GM18526 (cell line): ENCODE data around the gene NEDD9.
A peak's percentile ranks its signal among the peaks of the same experiment; 100 is the strongest.

Experiments
- POLR2A ChIP-seq: IDR thresholded peaks from 3 replicates; pipeline ENCODE4 v1.6.1; 2011; ENCODE audit not compliant: insufficient read length; ENCODE audit errors: extremely low read depth

NEDD9 gene, protein sequence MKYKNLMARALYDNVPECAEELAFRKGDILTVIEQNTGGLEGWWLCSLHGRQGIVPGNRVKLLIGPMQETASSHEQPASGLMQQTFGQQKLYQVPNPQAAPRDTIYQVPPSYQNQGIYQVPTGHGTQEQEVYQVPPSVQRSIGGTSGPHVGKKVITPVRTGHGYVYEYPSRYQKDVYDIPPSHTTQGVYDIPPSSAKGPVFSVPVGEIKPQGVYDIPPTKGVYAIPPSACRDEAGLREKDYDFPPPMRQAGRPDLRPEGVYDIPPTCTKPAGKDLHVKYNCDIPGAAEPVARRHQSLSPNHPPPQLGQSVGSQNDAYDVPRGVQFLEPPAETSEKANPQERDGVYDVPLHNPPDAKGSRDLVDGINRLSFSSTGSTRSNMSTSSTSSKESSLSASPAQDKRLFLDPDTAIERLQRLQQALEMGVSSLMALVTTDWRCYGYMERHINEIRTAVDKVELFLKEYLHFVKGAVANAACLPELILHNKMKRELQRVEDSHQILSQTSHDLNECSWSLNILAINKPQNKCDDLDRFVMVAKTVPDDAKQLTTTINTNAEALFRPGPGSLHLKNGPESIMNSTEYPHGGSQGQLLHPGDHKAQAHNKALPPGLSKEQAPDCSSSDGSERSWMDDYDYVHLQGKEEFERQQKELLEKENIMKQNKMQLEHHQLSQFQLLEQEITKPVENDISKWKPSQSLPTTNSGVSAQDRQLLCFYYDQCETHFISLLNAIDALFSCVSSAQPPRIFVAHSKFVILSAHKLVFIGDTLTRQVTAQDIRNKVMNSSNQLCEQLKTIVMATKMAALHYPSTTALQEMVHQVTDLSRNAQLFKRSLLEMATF

DNA sequence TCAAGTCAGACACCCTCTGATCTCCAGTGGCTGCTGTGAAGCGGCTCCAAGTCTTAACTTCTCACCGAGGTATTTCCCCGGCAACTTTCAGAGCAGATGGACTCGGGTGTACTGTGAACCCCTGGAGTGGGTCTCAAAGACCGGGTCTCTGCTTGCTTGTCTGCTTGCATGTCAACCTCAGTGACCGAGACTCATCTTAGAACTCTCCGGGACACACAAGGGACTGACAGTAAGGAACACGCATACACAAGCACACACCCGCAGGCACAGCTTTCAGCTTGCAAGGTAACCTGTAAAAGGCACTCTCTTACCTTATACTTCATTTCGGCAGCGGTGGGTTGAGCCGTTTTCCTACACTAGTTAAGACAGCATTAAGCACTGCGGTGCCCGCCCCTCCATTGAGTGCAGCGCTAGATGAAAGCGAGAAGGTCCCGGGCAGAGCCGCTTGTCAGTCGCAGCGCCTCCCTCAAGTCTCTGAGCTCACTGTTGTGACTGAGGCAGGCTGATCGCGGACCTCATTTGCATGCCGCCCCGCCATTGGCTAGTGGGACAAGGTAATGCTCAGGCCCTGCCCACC, at the start of gene NEDD9:
Gene NEDD9, minus strand, starts transcription at position 476 of the 577 bp plus-strand sequence. Its CDS starts 153 bp downstream, at position 323.
- TF ChIP-seq POLR2A: peak; percentile 96

DNA sequence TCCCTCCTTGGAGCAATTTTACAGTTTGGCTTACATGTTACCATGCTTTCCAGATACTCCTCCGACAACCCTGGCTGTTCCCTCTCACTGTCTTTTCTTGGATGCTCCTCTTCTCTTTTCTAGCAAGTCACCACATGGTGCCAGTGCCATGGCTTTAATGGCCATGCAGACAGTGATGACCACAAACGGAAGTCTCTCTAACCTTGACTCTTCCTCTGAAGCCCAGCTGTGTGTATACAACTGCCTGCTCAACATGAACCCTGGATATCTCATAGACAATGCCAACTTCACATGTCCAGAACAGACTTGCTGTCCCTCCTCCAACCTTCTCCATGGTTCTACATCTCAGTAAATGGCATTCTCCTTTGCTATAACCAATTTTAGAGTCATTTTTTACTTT, 49.8 kb upstream of the NEDD9 start:
- no peak for TF ChIP-seq POLR2A

DNA sequence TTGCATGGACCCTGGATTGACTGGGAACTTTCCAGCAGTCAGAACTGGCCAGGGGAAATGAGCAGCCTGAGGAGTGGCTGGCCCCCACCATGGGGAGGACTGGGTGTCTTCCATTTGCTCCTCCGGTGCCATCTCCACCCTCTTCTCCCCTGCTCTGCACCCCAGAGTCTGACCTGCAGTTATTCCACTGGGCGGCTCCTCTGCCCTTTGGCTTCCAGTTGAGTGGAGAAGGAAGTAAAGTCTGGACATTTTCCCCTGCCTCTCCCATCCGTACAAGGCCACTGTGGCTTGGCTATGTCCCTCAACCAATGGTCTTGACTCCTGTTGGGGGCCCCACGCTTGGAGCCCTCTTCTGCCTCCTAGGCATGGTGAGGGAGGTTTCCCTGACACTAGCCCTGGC, 47.9 kb upstream of the NEDD9 start:
- TF ChIP-seq POLR2A: no peak

DNA sequence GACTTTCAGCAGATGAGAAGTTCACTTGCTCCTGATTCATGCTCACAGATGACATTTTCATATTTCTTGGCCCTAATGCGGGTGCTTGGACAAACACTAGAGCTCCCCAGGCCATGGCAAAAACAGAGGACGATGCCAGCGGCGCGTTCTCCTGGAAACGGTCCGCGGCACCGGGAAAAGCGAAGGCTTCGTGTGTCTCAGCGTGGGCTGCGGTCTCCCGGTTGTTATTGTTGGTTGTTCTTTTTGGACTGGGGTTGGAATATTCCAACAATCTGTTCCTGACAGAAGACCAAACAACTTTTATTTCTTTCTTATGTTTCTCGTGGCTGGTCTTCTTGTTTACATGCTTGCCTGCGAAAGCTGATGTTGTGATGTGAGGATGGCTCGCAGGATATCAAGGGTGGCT, 46.8 kb upstream of the NEDD9 start:
- TF ChIP-seq POLR2A: no peak

DNA sequence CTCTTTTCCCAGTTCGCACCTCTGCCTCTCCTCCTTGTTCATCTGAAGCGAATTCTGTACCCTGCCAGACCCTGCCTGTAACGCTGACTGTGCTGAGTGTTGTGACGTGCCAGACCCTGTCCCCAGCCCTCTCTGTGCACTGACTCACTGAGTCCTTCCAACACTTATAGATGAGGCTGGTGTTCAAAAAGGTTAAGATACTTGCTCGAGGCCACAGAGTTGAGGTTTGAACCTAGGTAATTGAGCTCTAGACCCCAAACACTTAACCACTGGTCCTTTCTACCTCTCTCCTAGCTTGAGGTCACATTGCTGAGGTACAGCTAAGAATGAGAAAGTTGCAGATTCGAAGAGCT, 45.7 kb upstream of the NEDD9 start:
- TF ChIP-seq POLR2A: peak; percentile 14

DNA sequence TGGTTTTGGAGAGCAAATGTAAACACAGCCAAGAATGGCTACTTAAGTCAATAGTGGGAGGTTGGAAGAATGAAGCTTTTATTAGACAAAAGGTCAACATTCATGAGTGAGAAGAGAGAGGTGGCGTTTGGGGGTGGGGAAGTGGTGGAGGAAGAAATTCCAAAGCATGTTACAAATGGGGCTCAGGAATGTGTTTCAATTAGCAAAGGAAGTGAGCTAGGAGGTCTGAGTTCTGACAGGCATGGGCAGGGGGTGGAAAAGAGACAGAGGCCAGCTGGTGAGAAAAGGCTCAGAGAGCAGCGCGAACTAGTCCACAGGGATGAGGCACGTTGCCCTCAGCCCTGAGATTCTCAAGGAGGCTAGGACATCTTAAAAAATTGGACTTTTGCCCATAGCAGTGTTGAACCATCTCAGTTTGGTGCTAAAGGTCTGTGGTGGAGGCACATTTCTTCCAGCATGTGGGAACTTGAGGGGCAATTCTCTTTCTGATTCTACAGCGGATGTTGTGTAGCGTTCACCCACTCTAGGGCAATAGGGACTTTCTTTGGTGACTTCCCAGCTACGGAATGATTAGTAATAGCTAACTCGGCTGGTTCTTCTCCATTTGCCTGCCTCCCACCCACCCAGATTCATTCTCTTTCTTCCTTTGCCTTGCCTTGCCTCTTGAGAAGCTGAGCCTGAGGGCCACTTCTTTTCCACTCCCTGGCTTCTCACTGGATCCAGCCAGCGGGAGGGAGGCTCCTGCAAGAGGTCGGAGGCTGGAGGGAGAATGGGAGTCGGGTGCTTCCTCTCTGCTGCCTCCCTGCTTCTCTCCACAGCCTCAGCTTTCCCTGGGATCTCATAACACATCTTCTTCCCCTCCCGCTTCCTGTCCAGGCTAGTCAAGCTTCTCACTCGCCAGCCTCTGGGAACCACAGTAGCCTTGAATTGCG, 45.1 kb upstream of the NEDD9 start:
- no peak for TF ChIP-seq POLR2A

DNA sequence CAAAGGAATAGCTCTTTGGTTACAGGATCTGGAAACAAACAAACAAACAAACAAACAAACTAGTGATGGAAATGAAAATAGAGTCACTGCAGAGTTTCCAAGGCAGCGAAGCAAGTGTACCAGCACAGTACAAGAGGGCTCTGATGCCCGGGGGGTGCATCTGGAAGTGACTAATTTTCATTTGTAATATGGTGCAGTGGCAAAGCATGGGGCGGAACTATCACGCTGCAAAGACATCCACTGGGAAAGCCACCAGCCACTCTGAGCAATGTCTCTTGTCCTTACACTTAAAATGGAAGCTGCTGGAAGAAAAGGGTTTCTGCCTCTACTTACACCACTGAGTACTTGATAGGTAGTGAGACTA, 44.4 kb upstream of the NEDD9 start:
- no peak for TF ChIP-seq POLR2A

DNA sequence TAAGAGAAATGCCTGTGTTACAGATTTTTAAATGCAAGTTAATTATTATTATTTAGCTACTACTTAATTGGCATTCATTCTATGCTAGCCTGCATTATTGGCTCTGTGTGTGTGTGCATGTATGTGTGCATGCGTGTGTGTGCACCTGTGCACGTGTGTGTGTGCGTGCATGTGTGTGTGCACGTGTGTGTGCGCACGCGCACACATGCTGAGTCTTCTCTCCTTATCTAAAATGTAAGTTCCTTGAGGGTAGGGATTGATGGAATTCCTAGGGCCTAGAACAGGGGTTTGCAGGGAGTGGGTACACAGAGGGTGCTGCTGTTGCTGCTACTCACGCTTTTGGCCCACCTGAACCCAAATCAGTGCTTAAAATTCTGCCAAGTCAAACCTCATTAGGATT, 43.8 kb upstream of the NEDD9 start:
- no peak for TF ChIP-seq POLR2A

DNA sequence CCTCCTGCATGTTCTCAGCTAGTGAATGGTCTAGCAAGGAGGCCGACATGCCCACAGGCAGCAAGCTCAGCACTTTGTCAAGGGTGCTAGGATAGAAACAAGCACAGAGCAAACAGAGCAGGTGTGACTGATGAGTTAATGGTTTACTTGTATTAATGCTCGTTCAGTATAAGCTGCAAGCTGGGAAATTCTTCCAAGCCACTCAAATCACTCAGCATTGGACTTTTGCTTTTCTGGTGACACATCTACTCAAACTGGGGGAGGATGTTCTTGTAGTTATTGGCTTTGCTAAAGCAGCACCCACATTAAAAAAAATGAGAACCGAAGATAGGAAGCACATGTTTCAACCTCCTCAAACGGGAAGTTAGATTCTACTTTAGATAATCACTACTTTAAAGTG, 43.1 kb upstream of the NEDD9 start:
- TF ChIP-seq POLR2A: no peak

DNA sequence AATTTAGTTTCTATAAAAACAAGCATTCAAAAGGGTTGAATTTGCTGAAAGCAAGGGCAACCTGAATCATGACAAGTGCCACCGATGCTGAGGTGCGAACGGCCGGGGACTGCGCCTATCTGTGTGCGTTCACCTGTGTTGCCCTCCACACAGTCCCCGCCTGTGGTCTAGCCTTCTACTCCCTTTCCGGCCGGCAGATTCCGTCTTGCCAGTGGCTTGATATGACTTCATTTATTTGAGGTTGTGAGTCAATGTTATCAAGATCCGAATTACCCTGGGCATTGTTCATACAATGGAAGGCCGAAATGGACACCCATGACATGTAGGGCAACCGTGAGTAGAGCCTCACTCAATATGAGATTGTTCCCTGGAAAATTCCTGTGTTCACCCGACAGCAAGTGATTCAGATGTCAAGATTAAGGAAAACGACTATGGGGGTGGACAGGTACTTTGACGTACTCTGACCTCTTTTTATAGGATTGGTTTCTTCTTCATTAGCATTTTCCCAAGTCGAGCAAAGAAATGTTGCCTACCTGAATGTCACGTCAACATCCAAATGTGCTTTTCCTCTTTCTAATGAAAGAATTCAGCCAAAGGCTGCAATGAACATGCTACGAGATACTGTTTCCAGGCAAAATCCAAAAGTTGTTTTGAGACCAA, 41.1 kb upstream of the NEDD9 start:
- no peak for TF ChIP-seq POLR2A

DNA sequence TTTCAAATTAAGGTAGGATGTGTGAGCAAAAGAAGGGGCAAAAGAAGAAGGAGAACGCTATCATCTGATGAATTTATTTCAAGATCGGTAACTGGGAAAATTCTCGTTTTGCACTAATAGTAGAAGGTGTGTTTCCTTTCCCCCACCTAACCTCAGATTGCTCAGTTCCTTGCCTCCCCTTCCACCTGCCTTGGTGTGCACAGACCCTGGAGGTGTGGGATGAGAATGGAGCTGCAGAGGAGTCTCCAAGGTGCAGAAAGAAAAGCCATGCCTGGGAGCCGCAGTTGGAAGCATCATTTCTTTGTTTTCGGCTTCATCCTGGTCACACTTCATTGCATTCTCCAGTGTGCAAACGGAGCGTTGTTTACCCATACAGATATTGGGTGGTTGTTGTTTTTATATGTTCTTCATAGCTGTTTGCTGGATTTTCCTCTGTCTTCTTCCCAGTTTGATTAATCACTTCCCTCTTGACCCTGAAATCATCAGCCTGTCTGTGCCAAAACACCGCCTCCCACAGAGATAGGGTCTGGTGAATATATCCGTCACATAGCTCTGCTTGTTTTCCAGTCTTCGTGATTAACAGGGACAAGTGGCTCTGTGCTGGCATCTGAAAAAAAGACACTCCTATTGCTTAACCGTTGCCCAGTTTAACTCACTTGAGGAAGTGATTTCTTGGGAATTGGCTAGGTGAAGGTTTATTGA, 40.2 kb upstream of the NEDD9 start:
- no peak for TF ChIP-seq POLR2A

DNA sequence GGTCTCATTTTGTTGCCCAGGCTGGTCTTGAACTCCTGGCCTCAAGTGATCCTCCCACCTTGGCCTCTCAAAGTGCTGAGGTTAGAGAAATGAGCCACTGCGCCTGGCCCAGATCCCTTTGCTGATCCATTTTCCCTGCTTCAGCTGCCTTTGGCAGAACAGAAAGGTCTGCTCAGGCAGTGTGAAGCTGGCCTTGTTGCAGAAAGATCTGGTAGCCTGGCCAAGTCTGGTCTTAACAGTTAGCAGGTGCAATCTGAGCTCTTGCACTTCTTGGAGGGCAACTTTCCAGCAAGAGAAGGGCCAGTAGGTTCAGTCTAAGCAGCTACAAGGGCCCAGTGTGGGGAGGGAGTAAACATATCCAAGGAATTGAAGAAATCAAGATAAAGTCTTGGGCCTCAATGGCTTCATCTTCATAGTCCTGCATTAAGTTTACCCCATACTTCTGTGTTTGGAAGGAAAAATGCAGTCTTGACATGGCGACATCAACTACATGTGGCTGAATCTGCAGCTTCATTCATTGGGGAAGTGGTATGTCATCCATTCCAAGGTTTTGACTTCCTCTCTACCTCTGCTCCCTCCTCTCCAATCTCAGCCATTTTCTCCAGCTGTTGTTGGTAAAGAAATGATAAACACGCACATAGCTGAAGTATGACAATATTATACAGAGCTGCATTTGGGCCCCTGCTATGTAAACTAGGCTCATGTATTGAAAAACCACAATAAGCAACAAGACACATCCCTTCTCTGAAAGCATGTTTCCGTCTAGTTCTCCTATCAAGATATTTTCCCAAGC, 39.0 kb upstream of the NEDD9 start:
- no peak for TF ChIP-seq POLR2A
